HG03139 (cell line): ENCODE results near the gene RAB31.
"Not testable (repeated sequence)": the region's sequence is repeated elsewhere in the genome, so short reads cannot be mapped to it uniquely, and the experiment has no call there.

Experiments used
- ATAC-seq: cut with Tn5 transposase; IDR thresholded peaks from one replicate; pipeline ENCODE4 v1.9.1; 2021; ENCODE audit not compliant: unreplicated experiment

The RAB31 gene

GRCh38 chr18:9884532-9885140, 176.5 kb downstream of the RAB31 start:
- no peak for ATAC-seq

GRCh38 chr18:9885170-9886004, 177.3 kb downstream of the RAB31 start, which contains the start of gene TXNDC2:
Gene TXNDC2 (plus strand): TSS chr18:9885973. CDS start chr18:9886681, 708 bp downstream.
- no peak for ATAC-seq

- ATAC-seq, result no peak
These were observed 177.9 kb downstream of the RAB31 start for GRCh38 chr18:9886005-9886348.

- ATAC-seq, result no peak
These were observed 179.9 kb downstream of the RAB31 start for GRCh38 chr18:9887992-9888391.

- ATAC-seq, result no peak
These were observed 182.1 kb downstream of the RAB31 start for GRCh38 chr18:9890196-9890595.

GRCh38 chr18:9890957-9891356, 182.9 kb downstream of the RAB31 start:
- no peak for ATAC-seq

- ATAC-seq, result not testable (repeated sequence)
These were observed 183.4 kb downstream of the RAB31 start for GRCh38 chr18:9891515-9891914.

- no peak for ATAC-seq
These were observed 186.5 kb downstream of the RAB31 start for GRCh38 chr18:9894454-9895068.

GRCh38 chr18:9897129-9897528, 189.0 kb downstream of the RAB31 start:
- no peak for ATAC-seq

- ATAC-seq, result not testable (repeated sequence)
These were observed 189.7 kb downstream of the RAB31 start for GRCh38 chr18:9897787-9898291.

GRCh38 chr18:9898792-9899549, 190.9 kb downstream of the RAB31 start:
- no peak for ATAC-seq

GRCh38 chr18:9899550-9899930, 191.4 kb downstream of the RAB31 start:
- not testable (repeated sequence) for ATAC-seq

GRCh38 chr18:9900699-9901098, 192.6 kb downstream of the RAB31 start:
- no peak for ATAC-seq

- ATAC-seq, result no peak
These were observed 193.3 kb downstream of the RAB31 start for GRCh38 chr18:9901377-9901776.

- ATAC-seq, result not testable (repeated sequence)
These were observed 194.2 kb downstream of the RAB31 start for GRCh38 chr18:9902264-9902663.

- ATAC-seq, result no peak
These were observed 194.7 kb downstream of the RAB31 start for GRCh38 chr18:9902832-9903231.

GRCh38 chr18:9905401-9905922, 197.4 kb downstream of the RAB31 start:
- ATAC-seq, result no peak

- no peak for ATAC-seq
These were observed 198.4 kb downstream of the RAB31 start for GRCh38 chr18:9906481-9906880.

- no peak for ATAC-seq
These were observed 199.8 kb downstream of the RAB31 start for GRCh38 chr18:9907867-9908266.

GRCh38 chr18:9910071-9910470, 202.0 kb downstream of the RAB31 start:
- ATAC-seq, result no peak

GRCh38 chr18:9910661-9911060, 202.6 kb downstream of the RAB31 start:
- no peak for ATAC-seq
